HG03457 (cell line): ENCODE data around the gene RPS21.
"Not testable (repeated sequence)": the region's sequence is repeated elsewhere in the genome, so short reads cannot be mapped to it uniquely, and the experiment has no call there.

Experiments
- ATAC-seq: cut with Tn5 transposase; IDR thresholded peaks from one replicate; pipeline ENCODE4 v1.9.1; 2021; ENCODE audit warnings: moderate number of reproducible peaks; ENCODE audit not compliant: unreplicated experiment

Gene RPS21

GRCh38 chr20:62424249-62425107 lies 37.6 kb downstream of the RPS21 start:
- ATAC-seq, result no peak

GRCh38 chr20:62425281-62426058 lies 38.6 kb downstream of the RPS21 start:
- no peak for ATAC-seq

- not testable (repeated sequence) for ATAC-seq
Observed at GRCh38 chr20:62426059-62426348, 39.1 kb downstream of the RPS21 start.

- ATAC-seq, result no peak
Observed at GRCh38 chr20:62426699-62427131, 39.8 kb downstream of the RPS21 start.

GRCh38 chr20:62427172-62428001 lies 40.5 kb downstream of the RPS21 start, which contains the start of gene RBBP8NL:
TSS of gene RBBP8NL (minus strand) at chr20:62427539. CDS start at chr20:62419647, 7,892 bp downstream.
- ATAC-seq, result no peak

GRCh38 chr20:62428002-62428372 lies 41.1 kb downstream of the RPS21 start:
- ATAC-seq, result no peak

GRCh38 chr20:62428396-62429295 lies 41.7 kb downstream of the RPS21 start:
- no peak for ATAC-seq

- no peak for ATAC-seq
Observed at GRCh38 chr20:62429455-62430310, 42.8 kb downstream of the RPS21 start.

GRCh38 chr20:62430311-62430853 lies 43.5 kb downstream of the RPS21 start:
- ATAC-seq, result no peak

GRCh38 chr20:62430866-62431447 lies 44.1 kb downstream of the RPS21 start:
- ATAC-seq, result no peak

GRCh38 chr20:62433658-62434497 lies 47.0 kb downstream of the RPS21 start:
- no peak for ATAC-seq

GRCh38 chr20:62436692-62437091 lies 49.8 kb downstream of the RPS21 start:
- ATAC-seq, result no peak

GRCh38 chr20:62437496-62437895 lies 50.6 kb downstream of the RPS21 start:
- ATAC-seq, result no peak

- no peak for ATAC-seq
Observed at GRCh38 chr20:62437927-62438326, 51.0 kb downstream of the RPS21 start.
